ENCODE measurements around the gene JAZF1.

GRCh38 chr7:28061824-28062196 lies 118.8 kb downstream of the JAZF1 start:
- no peak for TF ChIP-seq CTCF (IDR thresholded peaks at IDR 0.05)
- TF ChIP-seq POLR2A (IDR thresholded peaks at IDR 0.05) = no peak
